ENCODE measurements around the gene TUBB3.
"Not testable (repeated sequence)": the region's sequence is repeated elsewhere in the genome, so short reads cannot be mapped to it uniquely, and the experiment has no call there.

Gene TUBB3

DNA sequence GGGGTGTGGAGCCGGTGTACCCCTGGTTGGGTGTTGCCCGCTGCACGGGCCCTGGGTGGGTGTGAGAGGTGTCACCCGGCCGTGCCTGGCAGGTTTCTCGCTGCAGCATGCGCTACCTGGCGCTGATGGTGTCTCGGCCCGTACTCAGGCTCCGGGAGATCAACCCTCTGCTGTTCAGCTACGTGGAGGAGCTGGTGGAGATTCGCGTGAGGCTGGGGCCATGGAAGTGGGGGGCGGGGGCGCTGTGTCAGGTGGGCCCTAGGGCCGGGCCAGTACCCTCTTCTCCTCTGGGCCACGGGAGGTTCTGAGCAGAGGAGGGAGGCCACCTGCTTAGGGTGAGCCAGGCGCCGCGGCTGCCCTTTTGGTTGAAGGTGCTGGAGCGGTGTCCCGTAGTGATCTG, 38.8 kb downstream of the TUBB3 start:
- Histone ChIP-seq H3K4me1 (ENCODE audit: control insufficient read depth in 1 of 2, insufficient read depth in 1 of 2, low read depth in 1 of 2, low read length in 1 of 2) (peaks cover 37 to 42% of the 10 kb centered on the region in 2 experiments), H3K9me3 (no peaks in the 10 kb centered on the region), H3K27ac (no peak overlapping the region), H3K4me3 (ENCODE audit: low read depth in 1 of 2, low read length in 1 of 2) (no peak overlapping the region), H3K36me3 (peaks cover 93% of the 10 kb centered on the region), H3K27me3 (no peaks in the 10 kb centered on the region)
- TF ChIP-seq, protein P1, sequence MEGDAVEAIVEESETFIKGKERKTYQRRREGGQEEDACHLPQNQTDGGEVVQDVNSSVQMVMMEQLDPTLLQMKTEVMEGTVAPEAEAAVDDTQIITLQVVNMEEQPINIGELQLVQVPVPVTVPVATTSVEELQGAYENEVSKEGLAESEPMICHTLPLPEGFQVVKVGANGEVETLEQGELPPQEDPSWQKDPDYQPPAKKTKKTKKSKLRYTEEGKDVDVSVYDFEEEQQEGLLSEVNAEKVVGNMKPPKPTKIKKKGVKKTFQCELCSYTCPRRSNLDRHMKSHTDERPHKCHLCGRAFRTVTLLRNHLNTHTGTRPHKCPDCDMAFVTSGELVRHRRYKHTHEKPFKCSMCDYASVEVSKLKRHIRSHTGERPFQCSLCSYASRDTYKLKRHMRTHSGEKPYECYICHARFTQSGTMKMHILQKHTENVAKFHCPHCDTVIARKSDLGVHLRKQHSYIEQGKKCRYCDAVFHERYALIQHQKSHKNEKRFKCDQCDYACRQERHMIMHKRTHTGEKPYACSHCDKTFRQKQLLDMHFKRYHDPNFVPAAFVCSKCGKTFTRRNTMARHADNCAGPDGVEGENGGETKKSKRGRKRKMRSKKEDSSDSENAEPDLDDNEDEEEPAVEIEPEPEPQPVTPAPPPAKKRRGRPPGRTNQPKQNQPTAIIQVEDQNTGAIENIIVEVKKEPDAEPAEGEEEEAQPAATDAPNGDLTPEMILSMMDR (IDR thresholded peaks at IDR 0.05), result no peak

DNA sequence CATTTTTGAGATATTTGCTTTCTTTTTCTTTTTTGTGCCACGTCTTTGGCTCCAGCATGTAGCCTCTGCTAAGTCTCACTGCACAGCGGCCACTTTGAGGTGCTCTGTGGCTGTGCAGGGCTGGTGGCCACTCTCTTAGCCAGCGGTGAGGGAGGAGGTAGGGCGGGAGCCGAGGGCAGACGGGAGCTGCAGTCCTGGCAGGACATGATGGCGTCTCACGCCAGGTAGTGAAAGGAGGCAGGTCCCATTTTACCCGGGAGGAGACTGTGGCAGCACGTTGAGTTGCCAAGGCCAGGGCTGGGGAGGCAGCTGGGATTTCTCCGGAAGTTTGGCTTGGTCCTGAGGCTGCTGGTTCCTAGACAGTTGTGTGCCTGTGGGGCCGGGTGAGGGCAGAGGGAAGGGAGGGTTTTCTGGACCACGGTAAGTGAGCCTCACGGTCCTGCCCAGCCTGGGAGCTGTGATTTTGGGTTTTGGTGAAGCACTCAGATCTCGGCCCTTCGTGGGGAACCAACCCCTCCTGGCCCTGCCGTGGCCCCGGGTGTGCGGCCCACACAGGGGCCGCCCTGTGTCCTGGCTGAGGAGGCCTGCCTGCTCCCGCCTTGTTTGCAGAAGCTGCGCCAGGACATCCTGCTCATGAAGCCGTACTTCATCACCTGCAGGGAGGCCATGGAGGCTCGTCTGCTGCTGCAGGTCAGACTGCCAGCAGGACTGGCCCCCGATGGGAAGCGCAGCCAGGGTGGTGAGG, 39.8 kb downstream of the TUBB3 start:
- Histone ChIP-seq H3K9me3 (no peaks in the 10 kb centered on the region), H3K36me3 (peaks cover 96% of the 10 kb centered on the region), H3K4me1 (ENCODE audit: control insufficient read depth in 1 of 2, insufficient read depth in 1 of 2, low read depth in 1 of 2, low read length in 1 of 2) (peaks cover 37 to 42% of the 10 kb centered on the region in 2 experiments), H3K27me3 (no peaks in the 10 kb centered on the region), H3K4me3 (ENCODE audit: low read depth in 1 of 2, low read length in 1 of 2) (no peak overlapping the region), H3K27ac (peak overlapping the region; percentile 33)
- TF ChIP-seq, protein P1 (IDR thresholded peaks at IDR 0.05), result no peak

DNA sequence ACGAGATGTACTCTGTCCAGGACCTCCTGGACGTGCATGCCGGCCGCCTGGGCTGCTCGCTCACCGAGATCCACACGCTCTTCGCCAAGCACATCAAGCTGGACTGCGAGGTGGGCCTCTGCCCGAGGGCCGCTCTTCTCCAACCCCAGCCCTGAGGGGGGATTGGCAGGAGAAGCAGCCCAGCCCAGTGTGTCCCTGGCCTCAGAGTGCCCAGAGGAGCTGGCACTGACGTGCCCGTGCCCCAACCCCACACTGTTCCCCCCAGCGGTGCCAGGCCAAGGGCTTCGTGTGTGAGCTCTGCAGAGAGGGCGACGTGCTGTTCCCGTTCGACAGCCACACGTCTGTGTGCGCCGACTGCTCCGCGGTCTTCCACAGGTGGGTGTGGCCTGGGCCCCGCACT, 41.1 kb downstream of the TUBB3 start:
- H3K27ac ChIP-seq, result no peak overlapping the region
- TF ChIP-seq, protein P1 (IDR thresholded peaks at IDR 0.05), result no peak
- H3K36me3 ChIP-seq, result peaks cover 90% of the 10 kb centered on the region
- H3K4me3 ChIP-seq (ENCODE audit: low read depth in 1 of 2, low read length in 1 of 2), result no peak overlapping the region
- no peaks in the 10 kb centered on the region for H3K9me3 ChIP-seq
- peaks cover 25 to 39% of the 10 kb centered on the region in 2 experiments for H3K4me1 ChIP-seq (ENCODE audit: control insufficient read depth in 1 of 2, insufficient read depth in 1 of 2, low read depth in 1 of 2, low read length in 1 of 2)
- no peaks in the 10 kb centered on the region for H3K27me3 ChIP-seq

GRCh38 chr16:89965447-89966225, 42.5 kb downstream of the TUBB3 start:
- TF ChIP-seq, protein P1 (IDR thresholded peaks at IDR 0.05), result no peak
- Histone ChIP-seq H3K4me3 (ENCODE audit: low read depth in 1 of 2, low read length in 1 of 2) (no peak overlapping the region), H3K27ac (peak overlapping the region; percentile 80), H3K36me3 (peaks cover 76% of the 10 kb centered on the region), H3K27me3 (no peaks in the 10 kb centered on the region), H3K9me3 (no peaks in the 10 kb centered on the region), H3K4me1 (ENCODE audit: control insufficient read depth in 1 of 2, insufficient read depth in 1 of 2, low read depth in 1 of 2, low read length in 1 of 2) (peaks cover 29 to 43% of the 10 kb centered on the region in 2 experiments)

- TF ChIP-seq, protein P1 (IDR thresholded peaks at IDR 0.05), result no peak
- Histone ChIP-seq H3K27me3 (no peaks in the 10 kb centered on the region), H3K36me3 (peaks cover 65% of the 10 kb centered on the region), H3K4me1 (ENCODE audit: control insufficient read depth in 1 of 2, insufficient read depth in 1 of 2, low read depth in 1 of 2, low read length in 1 of 2) (peaks cover 40 to 54% of the 10 kb centered on the region in 2 experiments), H3K27ac (peak overlapping the region; percentile 80), H3K4me3 (ENCODE audit: low read depth in 1 of 2, low read length in 1 of 2) (no peak overlapping the region), H3K9me3 (no peaks in the 10 kb centered on the region)
Observed at GRCh38 chr16:89966756-89967155, 43.6 kb downstream of the TUBB3 start.

- peak overlapping the region in 1 of 2 experiments; percentile 4 for H3K4me3 ChIP-seq (ENCODE audit: low read depth in 1 of 2, low read length in 1 of 2)
- peak overlapping the region; percentile 80 for H3K27ac ChIP-seq
- H3K9me3 ChIP-seq, H3K27me3 ChIP-seq: not testable (repeated sequence)
- H3K36me3 ChIP-seq, result peaks cover 58% of the 10 kb centered on the region
- H3K4me1 ChIP-seq (ENCODE audit: control insufficient read depth in 1 of 2, insufficient read depth in 1 of 2, low read depth in 1 of 2, low read length in 1 of 2), result peaks cover 44 to 58% of the 10 kb centered on the region in 2 experiments
Observed at GRCh38 chr16:89967436-89967835, 44.3 kb downstream of the TUBB3 start.

- not testable (repeated sequence) for H3K4me3 ChIP-seq (ENCODE audit: low read depth in 1 of 2, low read length in 1 of 2); H3K9me3 ChIP-seq; H3K27me3 ChIP-seq
- peaks cover 48 to 60% of the 10 kb centered on the region in 2 experiments for H3K4me1 ChIP-seq (ENCODE audit: control insufficient read depth in 1 of 2, insufficient read depth in 1 of 2, low read depth in 1 of 2, low read length in 1 of 2)
- H3K36me3 ChIP-seq, result peaks cover 52% of the 10 kb centered on the region
- peak overlapping the region; percentile 80 for H3K27ac ChIP-seq
Observed at GRCh38 chr16:89968074-89968473, 44.9 kb downstream of the TUBB3 start.

Data from neutrophil (primary cell).